ENCODE data around the gene STK38L.
A peak's percentile ranks its signal among the peaks of the same experiment; 100 is the strongest.

STK38L gene

DNA sequence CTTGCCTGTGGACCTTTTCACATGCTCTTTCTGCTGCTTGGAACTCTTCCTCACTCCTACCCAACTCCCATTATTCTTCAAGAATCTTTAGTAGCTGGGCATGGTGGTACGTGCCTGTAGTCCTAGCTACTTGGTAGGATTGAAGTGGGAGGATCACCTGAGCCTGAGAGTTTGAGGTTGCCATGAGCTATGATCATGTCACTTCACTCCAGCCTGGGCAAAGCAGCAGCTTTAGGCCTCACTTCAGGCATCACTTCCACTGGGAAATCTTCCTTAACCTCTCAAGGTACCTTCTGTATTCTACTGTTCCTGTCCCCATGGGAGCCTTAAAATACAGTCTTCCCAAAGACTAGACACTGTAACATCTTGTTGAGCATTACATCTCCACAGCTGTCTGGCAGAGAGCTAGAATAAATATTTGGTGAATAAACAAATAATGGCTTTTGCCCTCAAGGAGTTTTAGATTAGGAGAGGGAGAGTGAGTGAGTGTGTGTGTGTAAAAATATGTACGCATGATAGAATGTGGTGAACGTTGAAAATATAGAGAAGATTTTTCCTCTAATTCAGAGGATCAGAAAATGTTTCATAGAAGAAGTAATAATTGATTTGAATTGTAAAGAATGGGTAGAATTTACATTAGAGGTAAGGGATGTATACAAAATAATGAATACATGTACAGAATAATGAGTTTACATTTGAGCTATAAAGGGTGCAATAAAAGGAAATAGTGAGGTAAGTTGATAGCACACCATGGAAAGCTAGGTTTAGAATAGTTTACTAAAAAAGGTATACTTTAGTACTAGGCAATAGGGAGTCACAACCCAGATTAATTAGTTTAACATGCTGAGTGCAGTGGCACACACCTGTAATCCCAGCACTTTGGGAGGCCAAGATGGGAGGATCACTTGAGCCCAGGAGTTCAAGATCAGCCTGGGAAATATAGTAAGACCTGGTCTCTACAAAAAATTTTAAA lies 59.3 kb downstream of the STK38L start:
- no peak overlapping the region for H3K4me3 ChIP-seq (ENCODE audit: low read length)
- no peak for DNase-seq (ENCODE audit: low read depth, low spot score)

DNA sequence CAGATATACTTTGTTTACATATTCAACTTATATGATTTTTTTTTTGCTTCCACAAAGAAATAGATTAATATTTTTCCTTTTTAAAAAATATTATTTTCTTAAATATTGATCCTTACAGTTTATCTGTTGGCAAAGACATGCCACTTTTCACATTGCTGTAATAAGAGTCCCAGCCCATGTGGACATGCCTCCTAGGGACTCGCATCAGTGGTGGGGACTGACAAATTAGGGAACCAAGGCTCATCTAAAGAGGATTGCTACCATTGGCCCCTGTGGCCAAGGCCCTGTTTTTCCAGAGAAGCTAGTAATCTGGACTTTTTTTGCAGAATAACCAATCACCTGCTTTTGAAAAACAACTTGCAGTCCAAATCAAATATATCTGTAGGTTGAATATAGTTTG lies 60.8 kb downstream of the STK38L start:
- DNase-seq (ENCODE audit: low read depth, low spot score), result no peak
- H3K4me3 ChIP-seq (ENCODE audit: low read length), result no peak overlapping the region

DNA sequence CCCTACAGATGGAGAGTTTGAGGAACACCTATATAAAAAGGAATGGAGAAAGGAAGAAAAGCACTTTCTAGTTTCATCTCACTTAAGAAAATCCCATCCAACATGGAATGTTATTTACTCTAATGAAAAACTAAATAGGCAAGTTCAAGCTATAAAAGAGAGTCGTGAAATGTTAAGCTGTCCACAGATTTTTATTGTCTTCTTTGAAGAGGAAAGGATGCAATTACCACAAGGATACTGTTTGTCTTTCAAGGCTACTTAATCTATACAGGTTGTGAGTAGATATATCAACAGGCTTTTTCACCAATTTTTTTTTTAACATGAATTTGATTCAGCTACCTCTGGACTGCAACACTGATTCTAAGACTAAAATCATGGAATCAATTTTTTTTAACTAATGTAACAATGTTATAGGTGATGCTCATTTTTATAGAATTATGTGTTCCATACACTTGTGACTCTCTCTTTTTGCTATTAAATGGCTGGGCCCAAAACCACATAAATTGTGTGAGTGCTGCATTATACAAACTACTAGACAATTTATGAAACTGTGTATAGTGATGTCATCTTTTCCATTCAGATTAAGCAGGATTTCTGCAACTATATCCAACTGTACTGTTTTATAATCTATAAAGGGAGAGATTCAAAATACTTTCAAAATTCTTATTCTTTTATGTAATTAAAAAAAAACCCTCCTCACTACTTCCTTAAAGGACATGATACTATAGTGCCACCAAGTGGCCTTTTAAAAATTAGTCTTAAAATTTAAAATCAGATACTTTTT lies 61.8 kb downstream of the STK38L start:
- no peak overlapping the region for H3K4me3 ChIP-seq (ENCODE audit: low read length)
- peak; percentile 55 for DNase-seq (ENCODE audit: low read depth, low spot score)

DNA sequence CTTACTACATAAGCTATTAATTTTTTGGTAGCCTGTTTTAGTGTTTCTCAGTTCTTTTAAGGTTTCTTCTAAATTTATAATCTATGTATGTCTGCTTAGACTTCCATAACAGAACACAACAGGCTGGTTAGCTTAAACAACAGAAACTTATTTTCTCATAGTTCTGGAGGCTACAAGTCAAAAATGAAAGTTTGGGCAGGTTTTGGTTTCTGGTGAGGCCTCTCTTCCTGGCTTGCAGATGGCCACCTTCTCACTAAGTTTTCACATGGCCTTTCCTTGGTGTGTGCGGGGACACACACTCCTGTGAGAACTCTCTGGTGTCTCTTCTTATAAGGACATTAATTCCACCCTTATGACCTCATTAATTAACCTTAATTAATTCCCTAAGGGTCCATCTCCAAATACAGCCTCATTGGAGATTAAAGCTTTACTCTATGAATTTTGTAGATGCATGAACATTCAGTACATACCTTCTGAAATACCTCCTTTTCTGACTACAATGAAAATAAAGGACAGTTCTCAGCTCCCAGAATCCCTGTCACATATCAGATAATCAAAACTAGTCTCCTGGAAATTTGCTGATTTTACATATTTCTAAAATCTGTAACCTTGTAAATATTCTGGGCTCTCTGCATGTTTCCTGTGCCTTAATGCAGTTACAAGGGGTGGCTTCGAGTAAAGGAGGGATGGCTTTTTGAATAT lies 65.4 kb downstream of the STK38L start:
- DNase-seq (ENCODE audit: low read depth, low spot score), result no peak
- H3K4me3 ChIP-seq (ENCODE audit: low read length), result no peak overlapping the region

DNA sequence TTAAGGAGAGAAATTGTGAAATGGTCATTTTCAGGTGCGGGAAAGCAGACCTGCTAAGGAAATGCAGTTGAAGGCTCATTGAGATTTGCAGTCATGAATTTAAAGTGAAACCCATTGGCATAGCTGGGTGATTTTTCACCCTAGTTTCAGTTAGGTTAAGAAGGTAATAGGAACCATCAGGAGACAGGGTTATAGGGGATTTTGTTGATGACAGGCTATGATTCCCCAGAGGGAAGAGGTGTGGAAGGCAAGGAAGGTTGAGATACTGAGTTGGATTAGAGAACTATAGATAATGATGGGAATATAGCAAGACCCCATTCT lies 65.9 kb downstream of the STK38L start:
- DNase-seq (ENCODE audit: low read depth, low spot score), result no peak
- no peak overlapping the region for H3K4me3 ChIP-seq (ENCODE audit: low read length)

DNA sequence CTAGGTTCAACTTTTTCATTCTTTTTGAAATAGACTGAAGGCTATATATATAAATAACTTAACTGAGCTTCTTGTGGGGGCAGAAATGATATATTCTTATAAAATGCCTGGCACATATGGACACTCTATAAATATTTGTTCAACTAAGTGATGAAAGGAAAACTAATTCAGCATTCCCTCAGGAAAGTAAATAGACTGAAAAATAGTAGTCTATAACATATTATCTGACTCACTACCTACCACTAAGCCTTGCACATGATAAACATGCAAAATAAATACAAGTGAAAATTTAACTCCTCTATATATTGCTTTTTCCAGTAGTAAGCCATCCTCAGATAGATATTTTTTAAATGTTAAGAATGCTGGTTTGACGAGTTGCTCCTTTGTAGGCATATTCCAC lies 72.9 kb downstream of the STK38L start:
- DNase-seq (ENCODE audit: low read depth, low spot score), result no peak

DNA sequence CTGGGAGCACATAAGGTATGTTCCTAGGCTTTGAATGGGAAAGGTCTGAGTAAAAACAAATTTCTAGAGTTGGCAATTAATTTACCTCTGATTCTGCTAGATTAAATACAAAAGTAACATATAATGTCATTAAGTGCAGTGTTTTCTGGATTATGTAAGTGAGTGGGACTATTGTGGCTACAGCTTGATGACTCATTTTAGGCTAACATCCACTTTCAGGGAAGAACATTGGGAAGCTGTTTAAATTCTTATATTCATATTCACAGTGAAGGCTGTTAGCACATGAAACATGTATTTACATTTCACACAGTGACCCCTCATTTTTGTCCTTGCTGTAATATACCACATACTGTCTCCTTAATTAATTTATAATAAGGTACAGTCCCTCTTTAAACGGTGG lies 75.3 kb downstream of the STK38L start:
- no peak for DNase-seq (ENCODE audit: low read depth, low spot score)
- no peak overlapping the region for H3K4me3 ChIP-seq (ENCODE audit: low read length)

More for the DNA sequence above, 72.9 kb downstream of the STK38L start:
- no peak overlapping the region for H3K4me3 ChIP-seq (ENCODE audit: low read length)

DNA sequence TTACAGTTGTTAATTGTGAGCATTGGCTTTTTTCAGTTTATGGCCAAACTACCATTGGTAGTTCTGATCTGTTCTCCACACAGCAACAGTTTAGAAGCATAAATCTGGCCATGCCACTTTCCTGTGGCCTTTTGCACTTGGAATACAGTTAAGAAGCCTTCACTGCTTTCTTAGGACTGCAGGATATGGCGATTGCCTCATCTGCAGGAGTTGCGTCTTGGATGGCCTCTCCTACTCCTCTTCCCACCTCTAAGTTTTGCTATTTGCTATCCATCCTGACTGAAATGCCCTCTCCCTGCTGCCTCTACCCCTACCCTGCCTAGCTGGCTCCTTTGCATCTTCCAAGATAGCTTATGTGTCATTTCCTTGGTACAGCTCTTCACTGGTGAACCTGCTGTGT lies 75.8 kb downstream of the STK38L start:
- DNase-seq (ENCODE audit: low read depth, low spot score), result no peak
- no peak overlapping the region for H3K4me3 ChIP-seq (ENCODE audit: low read length)

DNA sequence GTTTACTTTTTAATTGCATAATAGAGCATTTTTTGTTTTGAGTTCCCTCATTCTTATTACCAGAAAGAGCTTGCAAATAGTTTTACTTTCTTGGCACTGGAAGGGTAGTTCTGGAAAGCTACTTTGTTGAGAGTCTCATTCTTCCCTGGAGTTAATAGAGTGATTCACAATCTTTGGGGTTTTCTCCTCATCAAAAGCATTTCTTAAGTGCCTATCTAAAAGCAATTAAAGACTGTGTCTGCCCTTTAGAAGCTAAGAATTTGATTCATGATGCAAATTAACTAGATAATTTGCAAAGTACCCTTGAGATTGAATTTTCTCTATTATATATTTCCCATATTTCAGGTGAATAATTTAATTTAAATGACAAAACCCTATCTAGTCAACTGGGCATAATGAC lies 80.4 kb downstream of the STK38L start:
- DNase-seq (ENCODE audit: low read depth, low spot score), result no peak
- no peak overlapping the region for H3K4me3 ChIP-seq (ENCODE audit: low read length)

DNA sequence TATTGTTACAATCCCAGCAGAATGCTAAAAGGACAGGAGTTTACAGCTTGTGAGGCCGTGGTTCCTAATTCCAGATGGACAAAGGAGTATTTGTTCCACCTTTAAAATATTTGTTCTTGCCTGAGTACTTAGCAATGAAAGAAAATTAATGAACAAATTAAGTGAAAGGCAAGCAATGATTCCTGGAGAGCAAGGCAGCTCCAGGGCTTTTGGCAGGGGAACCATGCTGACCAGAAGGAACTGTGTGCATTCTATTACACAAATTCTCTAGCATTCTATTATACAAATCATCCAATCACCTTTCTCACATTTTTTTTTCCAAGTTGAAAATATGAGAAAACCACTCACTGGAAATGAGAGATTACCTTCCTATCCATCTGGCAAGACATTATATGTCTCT lies 86.8 kb downstream of the STK38L start:
- H3K4me3 ChIP-seq (ENCODE audit: low read length), result no peak overlapping the region
- DNase-seq (ENCODE audit: low read depth, low spot score), result no peak

DNA sequence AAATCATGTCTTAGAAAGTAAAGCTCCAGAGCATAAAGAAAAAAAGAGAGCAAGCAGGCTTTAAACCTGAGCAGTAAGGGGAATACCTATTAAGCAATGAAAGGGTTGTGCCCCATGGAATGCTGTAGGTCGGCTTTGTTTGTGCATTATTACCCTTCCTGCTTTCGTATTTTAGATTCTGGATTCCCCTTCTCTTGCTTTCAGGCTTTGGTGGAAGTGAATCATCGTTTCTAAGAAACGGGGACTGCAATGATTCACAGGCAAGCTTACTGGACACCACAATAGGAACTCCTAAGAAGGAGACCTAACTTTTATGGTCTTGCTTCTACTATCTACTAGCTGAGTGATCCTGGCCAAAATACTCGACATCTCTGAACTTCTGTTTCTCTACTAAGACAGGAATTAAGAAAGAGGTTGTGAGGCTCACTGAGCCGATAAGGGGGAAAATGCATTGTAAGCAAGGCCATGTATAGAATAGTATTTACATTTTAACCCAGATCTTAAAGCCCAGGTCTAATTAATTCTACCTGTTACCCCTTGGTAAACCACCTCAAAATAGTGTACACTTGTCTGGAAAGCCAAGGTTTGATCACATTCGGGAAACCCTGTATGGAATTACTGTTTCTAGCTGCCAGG lies 87.3 kb downstream of the STK38L start:
- H3K4me3 ChIP-seq (ENCODE audit: low read length), result no peak overlapping the region
- DNase-seq (ENCODE audit: low read depth, low spot score), result no peak

DNA sequence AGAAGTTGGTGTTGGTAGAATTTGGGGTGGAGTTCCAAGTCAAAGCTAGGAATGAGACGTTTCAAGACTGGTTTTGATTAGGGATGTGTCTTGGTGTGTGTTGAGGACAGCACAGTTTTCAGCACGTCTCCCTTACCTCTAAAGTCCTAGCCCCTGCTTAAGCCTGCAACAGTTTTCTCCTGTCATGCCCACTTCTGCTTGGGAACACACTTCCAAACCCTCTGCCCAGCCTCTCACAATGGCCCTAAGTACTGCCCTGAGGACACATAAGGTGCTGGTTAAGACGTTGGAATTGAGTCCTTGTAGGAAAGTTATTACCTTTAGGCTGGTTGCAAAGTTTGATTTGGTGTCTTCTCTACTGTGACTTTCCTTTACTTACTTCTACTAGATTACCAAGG lies 87.8 kb downstream of the STK38L start:
- H3K4me3 ChIP-seq (ENCODE audit: low read length), result peak overlapping the region; percentile 67
- DNase-seq (ENCODE audit: low read depth, low spot score), result no peak

DNA sequence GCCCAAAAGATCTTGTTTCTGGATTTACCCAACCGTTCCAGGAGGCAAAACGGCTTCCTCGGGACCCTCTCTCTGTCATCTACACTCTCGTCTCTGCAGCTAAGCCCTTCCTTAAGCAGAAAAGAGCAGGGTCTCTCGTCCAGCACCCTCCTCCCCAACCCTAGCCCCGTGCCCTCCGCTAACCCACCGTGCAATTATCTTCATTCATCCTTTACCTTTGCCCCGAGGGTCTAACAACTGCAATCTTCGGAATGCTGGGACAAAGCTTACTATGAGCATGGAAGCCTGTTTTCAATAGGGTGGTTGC lies 88.3 kb downstream of the STK38L start:
- peak overlapping the region; percentile 67 for H3K4me3 ChIP-seq (ENCODE audit: low read length)
- no peak for DNase-seq (ENCODE audit: low read depth, low spot score)

DNA sequence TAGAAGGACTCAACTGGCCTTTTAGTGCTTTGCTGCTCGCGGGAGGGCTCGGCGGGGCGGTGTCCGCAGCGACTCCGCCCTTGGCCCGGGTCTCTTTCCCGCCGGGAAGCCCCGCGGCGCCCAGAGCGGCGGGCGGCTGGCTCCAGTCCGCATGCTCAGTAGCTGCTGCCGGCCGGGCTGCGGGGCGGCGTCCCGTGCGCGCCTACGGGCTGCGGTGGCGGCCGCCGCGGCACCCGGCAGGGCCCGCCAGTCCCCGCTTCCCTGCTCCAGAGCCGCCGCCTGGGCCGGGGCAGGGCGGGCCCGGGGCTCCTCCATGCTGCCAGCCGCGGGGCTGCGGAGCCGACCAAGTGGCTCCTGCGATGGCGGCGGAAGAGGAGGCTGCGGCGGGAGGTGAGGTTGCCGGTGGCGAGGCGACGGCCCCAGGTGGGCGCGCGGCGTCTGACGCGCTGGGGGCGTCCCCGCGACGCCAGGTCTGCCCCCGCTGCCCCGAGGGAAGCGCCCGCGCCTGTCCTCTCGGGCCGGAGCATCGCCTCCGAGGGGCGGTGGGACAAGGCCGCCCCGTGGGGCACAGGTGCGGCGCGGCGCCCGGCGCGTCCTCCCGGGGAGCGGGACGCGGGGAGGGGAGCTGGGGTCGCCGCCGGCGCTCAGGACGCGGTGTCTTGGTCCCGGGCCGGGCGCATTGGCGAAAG lies 88.8 kb downstream of the STK38L start, which contains the start of gene BMAL2:
Gene BMAL2 (plus strand): TSS at position 123 of the 689 bp plus-strand sequence. CDS start 237 bp downstream, at position 360.
- DNase-seq (ENCODE audit: low read depth, low spot score), result peak; percentile 11
- peak within 1 kb of the TSS; percentile 67 for H3K4me3 ChIP-seq (ENCODE audit: low read length)

DNA sequence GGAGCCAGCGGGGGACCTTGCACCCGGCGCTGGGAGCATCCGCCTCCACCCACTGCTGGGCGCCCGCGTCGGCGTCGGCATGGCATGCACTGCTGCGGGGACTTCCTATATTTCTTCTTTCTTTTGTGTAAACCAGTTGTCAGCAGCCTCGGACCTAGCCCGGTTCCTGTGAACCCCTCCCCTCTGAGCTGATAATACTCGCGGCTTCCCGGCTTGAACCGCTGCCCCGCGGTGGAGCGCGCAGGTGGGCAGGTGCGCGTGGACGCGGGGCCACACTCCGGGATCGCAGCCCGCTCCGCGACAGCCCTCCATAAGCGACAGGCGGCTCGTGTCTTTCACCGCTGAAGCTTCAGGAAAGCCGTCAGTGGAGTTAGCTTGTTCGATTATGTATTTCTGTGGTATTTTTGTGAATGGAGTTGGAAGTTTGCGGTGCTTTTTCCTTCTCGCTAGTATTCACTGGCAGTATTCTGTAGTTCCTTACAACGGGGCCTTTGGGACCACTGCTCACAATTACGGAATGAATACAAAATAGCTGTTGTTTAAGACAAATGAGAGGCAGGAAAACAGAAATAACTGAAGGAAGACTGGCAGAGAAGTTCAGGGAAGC lies 89.4 kb downstream of the STK38L start:
- DNase-seq (ENCODE audit: low read depth, low spot score), result peak; percentile 12
- H3K4me3 ChIP-seq (ENCODE audit: low read length), result peak overlapping the region; percentile 67

DNA sequence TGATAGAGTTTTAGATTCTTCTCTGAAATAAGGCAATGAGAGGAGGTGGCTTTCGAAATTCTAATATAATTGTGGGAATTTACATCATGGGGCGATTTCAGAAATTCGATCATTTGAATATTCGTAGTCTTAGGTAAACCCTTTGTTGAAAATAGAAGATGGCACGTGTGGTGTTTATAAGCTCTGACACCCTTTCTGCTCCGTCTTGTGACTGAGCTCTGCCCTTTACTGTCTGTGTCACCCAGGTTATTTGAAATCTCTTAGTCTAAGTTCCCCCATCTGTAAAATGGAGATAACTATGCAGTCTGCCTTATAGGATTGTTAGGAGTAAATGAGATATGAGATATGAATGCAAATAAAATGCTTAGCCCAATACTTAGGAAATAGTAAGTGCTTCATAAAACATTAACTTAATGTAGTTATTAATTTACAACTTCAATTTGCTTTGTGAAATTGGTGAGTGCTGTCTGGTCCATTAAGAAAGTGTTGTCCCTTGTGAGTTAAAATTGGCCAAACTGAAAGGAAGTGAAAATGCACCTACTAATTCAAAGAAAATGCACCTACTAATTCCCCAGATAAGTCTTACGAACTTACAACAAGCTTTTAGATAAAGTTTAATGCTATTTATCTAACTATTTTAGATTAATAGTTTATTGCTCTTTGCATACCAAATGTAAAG lies 90.1 kb downstream of the STK38L start:
- H3K4me3 ChIP-seq (ENCODE audit: low read length), result peak overlapping the region; percentile 67
- DNase-seq (ENCODE audit: low read depth, low spot score), result no peak

DNA sequence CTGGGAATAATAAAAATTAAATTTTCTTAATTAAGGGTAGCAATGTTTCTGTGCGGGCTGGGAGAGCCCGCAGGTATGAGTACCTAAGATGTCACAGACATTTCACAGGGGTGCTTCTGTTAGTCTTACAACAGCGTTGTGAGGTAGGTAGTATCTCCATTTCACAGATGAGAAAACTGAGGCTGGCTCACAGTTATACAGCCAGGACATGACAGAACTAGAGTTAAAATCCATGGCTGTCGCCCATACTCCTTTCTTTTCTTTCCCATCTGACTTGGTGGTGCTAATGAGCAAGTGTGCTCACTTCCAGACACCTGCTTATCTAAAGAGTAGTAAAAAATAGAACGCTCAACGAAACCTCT lies 90.6 kb downstream of the STK38L start:
- DNase-seq (ENCODE audit: low read depth, low spot score), result no peak
- H3K4me3 ChIP-seq (ENCODE audit: low read length), result no peak overlapping the region
